Right renal pelvis (tissue), 4 donors: ENCODE data around the gene PMPCA. TPM values are rescaled to one million over a fixed set of nuclear protein-coding genes. Genes with fewer than 3 reads are reported as not detected.

Source experiments
- DNase-seq, 4 donors: peaks; one replicate each; pipeline ENCODE4 v3.0.0-alpha.2; 2013; ENCODE audit warnings: low read depth in 4 of 4, low spot score in 3 of 4, missing footprints in 1 of 4
- polyA plus RNA-seq, 4 donors: library from polyadenylated mRNA; unstranded; fragments of 120-200 nt; gene quantifications; one replicate each; pipeline ENCODE4 v1.2.1, GENCODE V29; 2013; ENCODE audit not compliant: insufficient read length in 4 of 4

Gene PMPCA
- polyA plus RNA-seq, 4 donors: 56.5 to 66.0 (median 62.6) TPM

DNA sequence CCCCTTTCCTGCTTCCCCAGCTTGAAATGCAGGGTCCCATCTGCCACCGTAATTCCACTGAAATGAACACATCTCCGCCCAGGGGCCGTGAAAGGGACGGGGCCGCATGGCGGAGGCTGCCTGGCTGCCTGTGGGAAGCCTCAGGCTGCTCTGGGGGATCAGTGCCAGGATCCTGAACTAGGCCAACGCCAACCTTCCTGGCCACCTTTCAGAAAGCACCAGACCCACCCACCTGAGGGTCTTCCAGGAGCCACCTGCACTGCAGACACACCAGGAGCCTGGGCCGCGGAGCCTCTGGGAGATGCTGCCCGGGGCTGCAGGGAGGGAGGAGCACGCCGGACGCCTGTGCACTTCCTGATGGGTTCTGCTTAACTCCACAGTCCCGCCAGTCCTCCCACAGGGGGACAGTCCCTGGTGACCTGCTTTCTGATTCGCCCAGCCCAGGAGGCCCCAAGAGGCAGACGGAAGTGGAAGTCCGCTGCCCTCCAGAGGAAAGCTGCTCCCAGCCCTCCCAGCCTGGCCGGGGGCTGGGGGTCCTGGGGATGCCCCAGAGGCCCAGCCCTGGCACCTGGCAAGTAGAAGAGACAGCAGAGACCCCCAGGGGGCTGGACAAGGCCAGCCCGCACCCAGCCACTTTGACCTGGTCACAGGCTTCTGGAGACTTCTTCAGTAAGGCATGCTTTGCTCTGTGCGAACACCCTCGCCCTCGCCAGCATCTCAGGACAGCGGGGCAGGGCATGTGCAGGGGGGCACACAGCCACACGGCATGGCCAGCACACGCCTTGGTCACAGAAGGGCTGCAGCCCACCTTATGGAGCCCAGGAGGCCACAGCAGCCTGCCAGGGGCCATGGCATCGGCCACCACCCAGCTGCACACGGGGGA lies 36.9 kb upstream of the PMPCA start, which contains the start of gene CARD9:
CARD9 (minus strand) TSS at position 370 of the 883 bp plus-strand sequence. CDS start 1,591 bp downstream, outside the sequence.
- no peak for DNase-seq

DNA sequence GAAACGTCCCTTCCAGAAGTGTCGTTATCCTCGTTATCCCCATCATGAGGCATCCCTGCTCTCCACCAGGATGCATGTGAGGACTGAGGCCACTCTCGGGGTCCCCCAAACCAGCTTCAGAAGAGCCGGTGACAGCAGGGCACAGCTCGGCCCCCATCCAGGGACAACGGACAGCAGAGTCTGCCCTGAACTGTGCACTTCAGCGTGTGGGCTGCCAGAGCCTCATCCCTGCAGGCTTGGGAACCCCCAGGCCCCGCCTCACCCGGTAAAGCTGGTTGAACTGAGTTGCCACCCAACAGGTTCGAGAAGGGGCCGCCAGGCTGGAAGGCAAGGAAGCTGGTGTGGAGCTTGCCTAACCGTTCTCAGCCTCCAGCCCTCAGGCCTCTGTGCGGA lies 36.3 kb upstream of the PMPCA start:
- DNase-seq: no peak

DNA sequence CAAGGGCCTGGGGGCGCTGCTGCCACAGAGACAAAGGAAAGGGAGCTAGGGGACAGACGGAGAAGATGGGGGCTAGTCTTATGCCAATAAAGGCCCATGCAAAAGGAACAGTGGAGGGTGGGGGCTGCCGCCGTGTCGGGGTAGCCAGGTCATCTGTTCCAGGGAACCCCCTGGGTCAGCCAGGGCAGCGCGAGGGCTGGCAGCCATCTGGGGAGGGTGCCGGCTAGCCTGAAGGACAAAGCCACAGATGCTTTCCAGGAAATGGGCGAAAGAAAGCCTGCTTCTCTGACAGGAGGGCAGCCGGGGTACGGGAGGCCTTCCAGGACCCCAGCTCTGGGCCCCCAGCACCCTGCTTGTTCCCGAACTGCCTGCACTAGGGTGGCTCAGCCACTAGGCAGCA lies 35.4 kb upstream of the PMPCA start:
- DNase-seq: no peak

DNA sequence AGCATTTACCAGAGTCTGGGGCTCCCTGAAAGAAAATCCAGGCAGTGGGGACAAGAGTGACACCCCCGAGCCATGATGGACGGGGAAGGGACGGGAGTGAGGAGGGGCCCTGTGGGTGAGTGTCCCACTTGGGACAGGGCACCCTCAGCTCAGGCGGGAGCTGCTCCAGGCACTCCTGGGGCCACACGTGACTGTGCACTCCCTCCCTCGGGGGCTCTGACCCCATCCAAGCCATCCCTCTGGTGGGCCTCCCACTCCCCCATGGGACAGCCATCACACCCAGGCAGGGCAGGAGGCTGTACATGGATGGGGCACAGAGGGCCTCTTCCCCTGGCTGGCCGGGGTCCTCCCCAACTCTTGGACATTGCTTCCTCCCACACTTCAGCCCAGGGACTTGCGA lies 34.0 kb upstream of the PMPCA start:
- DNase-seq: no peak

DNA sequence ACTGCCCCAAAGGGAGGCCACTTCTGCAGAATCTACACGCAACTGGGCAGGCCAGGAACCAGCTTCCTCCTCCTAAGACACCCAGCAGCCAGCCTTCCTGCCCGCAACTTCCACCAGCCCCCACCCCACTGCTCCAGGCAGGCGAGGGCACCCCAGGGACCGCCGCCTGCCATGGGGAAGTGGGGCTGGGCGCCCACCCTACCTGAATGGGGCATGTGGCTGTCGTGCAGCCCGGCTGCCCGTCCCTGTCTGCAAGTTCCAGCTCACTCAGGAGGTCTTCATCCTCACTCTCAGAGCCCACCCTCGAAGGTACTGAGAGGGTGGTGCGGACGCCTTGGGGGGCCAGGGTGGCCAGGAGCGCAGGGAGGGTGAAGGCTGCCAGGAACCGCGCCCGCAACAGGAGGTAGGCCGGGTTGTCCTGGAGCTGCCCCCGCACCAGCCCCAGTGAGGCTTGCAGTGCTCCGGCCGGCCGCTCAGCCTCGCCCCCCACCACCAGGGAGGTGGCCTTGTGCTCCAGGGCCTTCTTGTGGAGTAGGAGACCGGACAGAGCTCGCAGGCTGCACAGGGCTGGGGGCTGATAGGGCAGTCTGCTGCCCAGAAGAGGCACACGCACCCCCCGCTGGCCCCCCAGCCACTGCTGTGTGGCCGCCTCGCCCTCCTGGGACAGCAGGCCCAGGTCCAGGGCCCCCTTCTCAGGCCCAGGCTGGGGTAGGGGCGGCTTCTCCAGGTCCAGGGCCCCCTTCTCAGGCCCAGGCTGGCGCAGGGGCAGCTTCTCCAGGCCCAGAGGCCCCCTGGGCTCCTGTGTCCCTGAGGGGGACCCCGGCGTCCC lies 32.9 kb upstream of the PMPCA start:
- DNase-seq: no peak

DNA sequence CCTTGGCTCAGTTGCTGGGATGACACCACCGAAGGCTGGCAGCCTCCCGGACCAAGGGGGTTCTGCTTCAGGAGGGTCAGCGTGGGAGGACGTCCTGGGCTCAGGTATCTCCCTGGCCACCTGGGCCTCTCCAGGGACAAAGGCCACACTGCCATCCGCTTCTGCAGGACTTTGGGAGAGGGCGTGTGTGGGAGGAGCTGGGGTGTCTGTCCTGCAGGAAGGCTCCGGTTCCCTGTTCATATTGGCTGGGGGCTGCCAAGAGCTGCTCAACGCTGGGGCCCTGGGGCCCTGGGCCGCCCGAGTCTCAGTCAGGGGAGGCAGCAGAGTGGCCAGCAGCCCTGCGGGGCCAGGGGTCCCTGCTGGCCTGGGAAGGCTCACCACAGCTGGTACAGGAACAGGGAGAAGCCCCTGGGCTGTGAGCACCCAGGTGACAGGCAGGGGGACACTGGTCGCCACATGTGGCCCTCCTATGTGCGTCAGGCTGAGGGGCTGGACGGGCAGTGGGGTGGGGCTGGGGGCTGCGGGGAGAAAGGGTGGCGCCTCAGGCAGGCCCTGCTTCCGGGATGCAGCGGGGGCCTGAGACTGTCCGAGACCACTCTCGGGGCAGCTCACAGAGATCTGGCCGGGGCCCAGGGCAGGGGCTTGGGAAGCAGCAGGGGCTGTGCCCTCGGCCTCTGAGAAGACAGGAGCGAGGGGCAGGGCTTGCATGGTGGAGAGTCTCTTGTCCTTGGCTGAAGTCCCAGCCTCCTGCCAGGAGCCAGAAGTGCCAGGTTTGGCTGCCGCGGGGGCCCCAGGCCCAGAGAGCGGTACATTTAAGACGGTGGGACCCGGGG lies 32.1 kb upstream of the PMPCA start:
- no peak for DNase-seq

DNA sequence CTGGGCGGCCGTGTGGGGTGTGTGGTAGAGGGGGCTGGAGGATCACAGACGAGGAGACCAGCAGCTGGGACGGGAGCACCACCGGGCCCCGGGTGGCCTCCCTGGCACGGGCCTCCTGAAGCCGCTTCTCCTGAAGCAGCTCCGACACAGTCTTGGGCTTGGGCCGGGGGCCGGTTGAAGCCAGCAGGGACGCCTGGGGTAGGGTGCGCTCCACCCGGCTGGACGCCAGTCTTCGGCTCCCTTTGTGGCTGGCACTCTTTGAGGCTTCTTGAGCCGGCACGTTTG lies 31.5 kb upstream of the PMPCA start:
- DNase-seq: no peak

DNA sequence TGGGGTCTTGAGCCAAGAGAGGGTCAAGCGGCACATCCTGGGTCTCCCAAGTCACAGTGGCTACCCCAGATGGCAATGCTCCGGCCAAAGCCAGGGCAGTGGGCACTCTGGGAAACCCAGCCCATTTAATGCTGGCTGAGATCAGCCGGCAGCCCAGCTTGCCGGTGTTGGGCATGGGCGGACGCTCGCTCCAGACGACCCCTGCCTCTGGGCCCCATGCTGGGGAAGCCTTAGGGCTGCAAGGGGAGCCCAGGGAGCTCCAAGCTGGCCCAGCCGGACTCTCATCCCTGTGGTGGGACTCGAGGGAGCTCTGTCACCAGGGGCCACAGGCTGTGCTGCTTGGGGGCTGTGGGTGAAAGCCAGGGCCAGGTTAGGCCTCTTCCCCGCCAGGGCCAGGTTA lies 31.1 kb upstream of the PMPCA start:
- DNase-seq: no peak

DNA sequence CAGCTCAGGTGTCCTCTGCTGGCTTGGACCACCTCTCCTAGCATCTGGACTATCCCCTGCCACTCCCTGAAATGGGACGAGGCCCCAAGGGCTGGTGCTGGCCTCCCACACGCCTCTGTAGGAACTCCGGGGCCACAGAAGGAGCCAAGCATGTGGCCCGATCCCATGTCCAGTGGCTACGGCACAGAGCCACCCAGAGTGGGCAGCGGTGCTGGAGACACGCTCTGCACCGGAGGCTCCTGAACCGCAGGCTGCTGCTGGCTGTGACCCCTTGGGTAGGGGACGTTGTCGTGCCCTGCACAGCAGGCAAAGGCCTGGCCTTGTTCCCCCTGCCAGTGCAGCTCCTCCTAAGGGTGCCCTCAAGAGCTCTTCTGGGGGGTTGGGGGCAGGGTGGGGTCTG lies 30.6 kb upstream of the PMPCA start:
- DNase-seq: no peak

DNA sequence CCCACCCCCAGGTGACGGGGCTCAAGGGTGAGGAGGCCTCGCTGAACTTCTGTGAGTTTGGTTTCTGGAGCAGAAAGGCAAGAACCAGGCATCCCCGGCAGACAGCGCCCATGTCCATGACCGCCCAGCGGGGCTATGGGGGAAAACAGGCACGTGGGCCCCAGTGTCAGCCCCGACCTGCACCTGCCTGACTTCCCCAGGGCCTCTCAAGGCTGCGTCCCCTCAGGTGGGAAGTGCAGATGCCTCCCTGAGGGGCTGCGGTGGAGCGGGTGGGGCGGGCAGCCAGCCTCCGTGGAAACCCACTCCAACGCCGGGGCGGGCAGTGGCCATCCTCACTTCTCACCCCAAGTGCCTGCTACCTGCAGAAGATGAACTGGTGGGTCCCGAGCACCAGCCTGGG lies 30.1 kb upstream of the PMPCA start:
- no peak for DNase-seq

DNA sequence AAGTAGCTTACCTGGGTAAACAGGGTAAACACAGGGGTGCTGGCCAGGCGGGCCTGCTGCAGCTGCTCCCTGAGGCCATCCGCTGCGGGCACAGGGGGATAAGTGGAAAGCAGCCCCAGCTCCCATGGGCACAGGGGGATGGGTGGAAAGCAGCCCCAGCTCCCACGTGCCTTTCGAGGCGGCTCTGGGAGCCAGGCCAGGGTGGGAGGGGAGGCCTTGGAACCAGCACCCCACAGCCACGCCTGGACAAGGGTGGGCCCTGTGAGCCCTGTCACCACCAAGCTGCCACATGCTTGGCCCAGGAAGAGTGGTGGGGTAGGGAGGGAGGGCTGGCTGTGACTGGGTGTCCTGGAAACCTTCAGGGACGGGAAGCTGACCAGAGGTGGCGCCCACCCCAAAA lies 29.1 kb upstream of the PMPCA start:
- DNase-seq: no peak

DNA sequence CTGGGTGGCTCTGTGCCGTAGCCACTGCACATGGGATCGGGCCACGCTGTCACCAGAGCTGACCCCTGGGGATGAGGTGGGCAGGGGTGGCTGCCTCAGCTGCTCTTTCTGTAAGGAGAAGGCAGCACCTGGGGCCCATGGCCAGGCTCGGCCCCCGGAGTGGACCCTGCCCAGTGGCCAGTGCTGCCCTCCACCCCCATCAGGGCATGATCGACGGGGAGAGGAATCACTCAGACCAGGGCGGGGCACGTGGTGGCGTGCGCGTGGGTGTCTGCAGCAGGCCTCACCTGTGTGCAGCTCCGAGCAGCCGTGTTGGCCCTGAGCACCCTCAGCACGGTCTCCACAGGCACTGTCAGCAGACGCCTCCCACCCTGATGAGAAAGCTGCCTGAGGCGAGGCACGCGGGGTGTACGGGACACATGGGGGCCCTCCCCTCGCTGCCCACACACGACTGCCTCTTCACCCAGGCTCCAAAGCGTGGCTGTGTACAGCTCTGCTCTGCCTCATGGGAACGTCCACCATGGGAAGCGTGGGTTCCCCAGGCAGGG lies 28.4 kb upstream of the PMPCA start:
- no peak for DNase-seq

DNA sequence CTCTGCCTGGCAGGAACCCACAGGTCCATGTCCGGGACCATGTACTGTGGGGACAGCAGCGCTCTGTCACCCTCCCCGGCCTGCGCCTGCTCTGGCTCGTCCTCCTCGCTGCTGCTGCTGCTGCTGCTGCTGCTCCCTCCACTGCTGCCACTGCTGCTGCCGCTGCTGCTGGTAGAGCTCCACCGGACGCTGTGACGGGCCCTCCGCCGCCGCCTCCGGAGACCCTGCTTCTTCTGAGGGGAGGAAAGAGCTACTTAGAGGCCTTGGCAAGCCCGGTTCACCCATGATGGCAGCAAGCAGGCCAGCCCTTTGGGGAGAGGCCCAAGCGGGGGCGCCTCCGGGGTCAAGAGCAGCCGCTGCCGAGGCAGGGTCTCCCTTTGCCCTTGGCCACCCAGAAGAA lies 27.0 kb upstream of the PMPCA start:
- no peak for DNase-seq

DNA sequence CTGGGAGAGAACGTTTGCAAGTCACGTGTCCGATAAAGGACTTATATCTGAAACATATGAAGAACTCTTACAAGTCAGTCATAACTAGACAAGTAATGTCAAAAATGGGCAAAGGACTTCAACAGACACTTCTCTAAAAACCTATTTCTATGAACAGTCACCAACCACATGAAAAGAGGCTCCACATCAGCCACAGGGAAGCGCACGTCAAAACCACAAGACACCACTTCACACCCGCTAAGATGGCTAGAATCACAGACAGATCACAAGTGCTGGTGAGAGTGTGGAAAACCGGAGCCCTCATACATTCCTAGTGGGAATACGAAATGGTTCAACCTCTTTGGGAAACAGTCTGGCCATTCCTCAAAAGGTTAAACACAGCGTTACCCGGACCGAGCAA lies 25.4 kb upstream of the PMPCA start:
- DNase-seq: no peak

DNA sequence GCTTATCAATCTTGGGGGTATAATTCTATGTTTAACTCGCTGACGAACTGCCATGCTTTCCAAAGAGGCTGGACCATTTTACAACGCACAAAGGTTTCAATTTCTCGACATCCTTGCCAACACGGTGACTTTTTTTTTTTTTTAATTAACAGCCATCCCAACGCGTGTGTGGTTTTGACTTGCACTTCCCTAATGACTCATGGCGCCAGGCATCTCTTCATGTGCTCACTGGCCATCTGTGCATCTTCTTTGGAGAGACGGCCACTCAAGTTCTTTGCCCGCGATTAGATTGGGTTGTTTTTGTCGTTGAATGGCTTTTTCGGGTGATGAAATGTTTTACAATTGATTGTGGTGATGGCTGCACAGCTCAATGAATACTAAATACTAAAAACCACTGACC lies 24.4 kb upstream of the PMPCA start:
- DNase-seq: no peak

DNA sequence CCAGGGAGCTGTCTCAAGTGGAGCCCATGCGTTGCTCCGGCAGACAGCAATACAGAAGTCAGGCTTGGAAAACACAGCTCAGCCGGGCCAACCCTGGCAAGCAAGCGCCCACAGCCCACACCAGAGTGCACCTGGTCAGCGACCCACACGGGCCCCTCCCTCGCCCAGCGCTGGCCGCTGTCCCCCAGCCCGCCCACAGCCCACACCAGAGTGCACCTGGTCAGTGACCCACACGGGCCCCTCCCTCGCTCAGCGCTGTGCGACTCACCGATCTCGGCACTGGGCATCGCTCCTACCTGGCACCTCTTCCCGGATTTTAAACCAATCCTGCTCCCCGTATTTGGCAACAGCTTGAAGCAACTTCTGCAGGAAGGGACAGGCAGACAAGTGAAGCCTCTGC lies 23.2 kb upstream of the PMPCA start:
- no peak for DNase-seq

DNA sequence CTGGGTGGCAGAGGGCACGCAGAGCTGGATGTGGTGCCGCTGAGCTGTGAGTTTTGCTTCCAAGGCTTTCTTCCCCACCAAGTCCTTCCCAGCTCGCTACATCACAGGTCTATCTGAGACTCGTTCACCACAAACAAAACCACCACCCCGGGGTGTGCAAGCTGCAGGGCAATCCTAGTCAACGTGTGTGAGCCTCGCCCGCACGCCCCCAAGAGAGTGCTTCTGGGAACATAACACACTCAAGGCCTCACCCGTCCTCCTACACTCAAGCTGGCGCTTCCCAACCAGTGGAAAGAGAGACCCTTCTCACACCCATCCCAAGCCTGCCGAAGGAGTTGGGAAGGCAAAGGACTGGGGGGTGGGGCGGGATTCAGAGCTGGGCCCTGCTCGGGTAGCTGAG lies 21.1 kb upstream of the PMPCA start:
- DNase-seq: no peak

DNA sequence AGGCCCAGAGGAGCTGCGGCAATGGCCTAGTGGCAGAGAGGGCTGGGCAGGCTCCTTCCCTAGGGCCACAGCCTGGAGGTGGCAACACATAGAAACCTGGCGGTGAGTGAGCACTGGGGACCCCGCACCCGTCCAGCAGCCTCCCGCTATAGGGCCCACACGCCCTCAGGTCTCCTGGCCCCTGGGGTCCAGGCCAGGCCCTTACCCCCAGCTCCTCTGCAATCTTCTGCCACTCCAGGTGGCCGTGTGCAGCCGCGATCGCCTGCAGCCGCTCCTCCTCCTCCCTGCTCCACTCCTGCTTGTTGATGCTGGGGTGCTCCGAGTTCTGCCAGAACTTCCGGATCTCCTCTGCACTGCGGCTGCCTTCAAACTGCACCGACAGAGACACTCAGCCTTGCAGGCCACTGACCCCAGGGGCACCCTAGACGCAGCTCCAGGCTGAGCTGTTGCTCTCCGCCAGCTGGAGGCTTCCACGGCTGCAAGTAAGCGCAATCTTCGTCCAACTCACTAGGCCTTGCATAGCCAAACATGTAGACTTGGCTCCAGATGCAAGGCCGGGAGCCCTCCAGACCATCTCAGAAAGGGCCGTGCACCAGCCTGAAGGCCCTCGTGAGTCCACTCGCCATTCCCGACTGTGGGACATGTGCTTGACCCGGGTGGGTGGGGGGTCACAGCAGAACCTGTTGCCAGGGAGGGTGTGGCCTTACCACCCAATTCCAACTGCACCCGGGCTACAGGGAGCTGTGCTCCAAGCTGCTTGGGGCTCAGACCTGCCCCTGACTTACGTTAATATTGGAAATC lies 18.5 kb upstream of the PMPCA start:
- DNase-seq: no peak

DNA sequence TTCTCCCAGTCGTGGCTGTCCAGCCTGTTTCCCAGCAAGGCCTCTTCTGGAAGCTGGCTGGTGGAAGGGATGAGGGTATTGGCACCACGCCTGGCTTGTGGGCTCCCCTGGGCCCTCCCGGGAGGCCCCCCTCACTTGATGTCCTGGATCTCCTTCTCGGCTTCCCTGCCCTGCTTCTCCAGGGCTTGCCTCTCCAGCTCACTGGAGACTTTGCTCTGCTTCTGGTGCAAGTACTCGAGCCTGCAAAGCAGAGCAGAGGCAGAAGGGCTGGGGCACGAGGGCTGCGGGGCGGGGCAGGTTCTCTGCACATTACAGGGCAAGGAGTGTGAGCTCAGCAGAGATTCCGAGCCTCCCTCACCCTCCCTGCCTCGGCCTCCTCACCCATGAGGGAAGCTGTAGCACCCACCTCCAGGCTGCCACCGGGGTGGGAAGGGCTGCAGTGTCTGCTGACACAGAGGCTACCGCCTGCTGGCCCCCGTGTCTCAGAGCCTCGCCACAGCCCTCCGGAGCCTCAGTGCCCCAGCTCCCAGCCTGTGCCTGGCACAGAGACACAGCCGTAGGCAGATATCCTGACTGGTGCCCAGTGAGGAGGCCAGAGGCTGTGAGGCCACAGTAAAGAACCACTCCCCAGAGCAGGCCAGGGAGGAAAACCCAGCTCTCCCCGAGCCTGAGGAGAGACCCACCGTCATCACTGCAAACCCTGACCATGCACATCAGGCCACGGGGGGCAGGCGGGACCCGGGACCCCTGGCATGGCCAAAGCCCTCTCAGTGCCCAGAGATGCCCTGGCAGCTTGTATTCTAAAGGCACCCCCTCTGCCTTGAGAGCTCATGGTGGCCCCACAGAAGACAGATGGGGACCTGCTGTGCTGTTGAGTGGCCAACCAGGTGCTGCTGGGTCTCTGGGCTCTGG lies 17.7 kb upstream of the PMPCA start:
- DNase-seq: no peak
